Mammary epithelial cell (primary cell): ENCODE measurements around the gene TMEM170B.

Source experiments
- CTCF ChIP-seq, 2 donors: IDR thresholded peaks in 1 of 2; conservative IDR thresholded peaks in 1 of 2; 2 replicates each; pipeline ENCODE4 v1.5.1; 2011 to 2012; ENCODE audit warnings: inconsistent platforms in 2 of 2, low read length in 2 of 2, mild to moderate bottlenecking in 2 of 2, control low read depth in 1 of 2, low read depth in 1 of 2; ENCODE audit not compliant: insufficient read depth in 1 of 2; ENCODE audit errors: extremely low read depth in 1 of 2
- EZH2 ChIP-seq: IDR thresholded peaks from 2 replicates; pipeline ENCODE4 v1.6.1; 2012; ENCODE audit warnings: low read length, inconsistent platforms, borderline replicate concordance

DNA sequence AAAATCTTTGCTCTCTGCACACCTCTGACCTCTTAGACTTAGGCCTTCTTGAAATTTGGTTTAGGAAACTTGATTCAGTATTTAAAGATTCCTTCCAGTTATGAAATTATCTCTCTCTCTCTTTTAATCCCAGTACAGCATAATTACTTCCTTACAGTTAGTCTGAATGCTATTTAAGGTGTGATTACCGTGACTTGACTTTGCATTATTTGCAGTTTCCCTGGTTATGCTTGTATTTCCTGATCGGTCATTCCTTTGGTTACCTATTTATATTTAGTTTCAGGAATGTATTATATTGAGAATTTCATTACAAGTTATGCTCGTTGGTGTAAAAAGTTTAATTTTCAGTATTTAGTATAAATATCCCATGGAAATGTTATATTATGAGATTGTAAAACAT is 16.3 kb downstream of the TMEM170B start:
- TF ChIP-seq CTCF (conservative IDR thresholded peaks at IDR 0.05 in 1 of 2, IDR thresholded peaks at IDR 0.05 in 1 of 2; ENCODE audit: extremely low read depth in 1 of 2, insufficient read depth in 1 of 2, low read depth in 1 of 2, low read length in 2 of 2) (no peak), EZH2 (no peak)
